Activated CD8-positive, alpha-beta memory T cell treated with anti-CD3 and anti-CD28 coated beads for 48 hours (primary cell): Measurements from ENCODE around the gene TMEM209.
"Not testable (repeated sequence)": the region's sequence is repeated elsewhere in the genome, so short reads cannot be mapped to it uniquely, and the experiment has no call there.

Experiments
- DNase-seq, 3 experiments: peaks; one replicate each; pipeline ENCODE4 v3.0.0-alpha.2; 2020; ENCODE audit warnings: low read depth in 2 of 3, low spot score in 2 of 3

Gene TMEM209

DNA sequence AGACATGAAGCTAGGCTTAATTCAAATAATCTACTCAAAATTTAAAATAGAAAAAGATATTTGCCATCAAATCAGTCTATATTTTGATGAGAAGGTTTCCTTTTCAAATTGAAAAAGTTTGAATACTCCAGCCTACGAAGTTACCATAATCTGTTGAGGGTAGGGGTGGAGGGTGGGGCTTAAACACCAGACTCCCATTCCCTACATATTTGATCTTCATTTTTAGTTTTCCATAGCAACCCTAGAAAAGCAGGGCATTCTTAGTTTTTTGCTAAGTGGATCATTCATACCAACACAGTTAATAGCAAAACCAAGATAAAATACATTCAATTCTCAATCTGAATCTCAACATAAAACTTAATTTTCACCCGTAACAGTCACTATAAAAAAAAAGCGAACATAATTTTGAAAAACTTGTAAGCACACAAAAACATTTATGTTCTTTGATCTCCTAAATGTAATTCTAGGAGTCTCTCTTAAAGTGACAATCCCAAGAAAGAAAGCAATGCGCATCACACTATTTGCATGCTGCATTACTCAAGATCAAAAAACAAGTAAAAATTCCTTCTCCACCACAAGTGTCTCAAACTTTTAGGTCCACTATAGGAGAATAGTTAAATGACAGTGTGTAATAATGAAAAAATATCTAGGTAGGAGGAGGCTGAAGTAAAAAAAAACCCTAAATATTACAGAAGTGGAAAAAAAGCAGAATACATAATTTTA lies 30.8 kb downstream of the TMEM209 start:
- DNase-seq = no peak

DNA sequence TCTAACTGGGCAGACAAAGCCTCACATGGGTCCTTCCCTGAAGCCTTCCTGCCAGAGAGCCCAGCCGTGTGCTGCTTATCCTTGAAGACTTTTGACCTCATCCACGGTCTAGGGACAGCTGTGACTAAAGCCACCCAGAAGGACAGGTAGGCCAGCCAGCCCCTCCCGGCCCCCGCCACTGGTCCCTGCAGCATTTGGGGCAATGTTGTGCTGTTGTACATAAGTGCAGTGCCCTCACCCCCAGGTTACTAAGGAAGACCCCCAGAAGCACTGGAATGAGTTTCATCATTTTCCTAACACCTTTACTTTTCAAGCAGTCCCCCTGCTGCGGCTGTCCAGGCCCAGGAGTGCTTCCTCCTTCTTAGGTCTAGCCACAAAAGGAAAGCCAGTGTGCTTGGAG lies 43.0 kb downstream of the TMEM209 start:
- DNase-seq = no peak

DNA sequence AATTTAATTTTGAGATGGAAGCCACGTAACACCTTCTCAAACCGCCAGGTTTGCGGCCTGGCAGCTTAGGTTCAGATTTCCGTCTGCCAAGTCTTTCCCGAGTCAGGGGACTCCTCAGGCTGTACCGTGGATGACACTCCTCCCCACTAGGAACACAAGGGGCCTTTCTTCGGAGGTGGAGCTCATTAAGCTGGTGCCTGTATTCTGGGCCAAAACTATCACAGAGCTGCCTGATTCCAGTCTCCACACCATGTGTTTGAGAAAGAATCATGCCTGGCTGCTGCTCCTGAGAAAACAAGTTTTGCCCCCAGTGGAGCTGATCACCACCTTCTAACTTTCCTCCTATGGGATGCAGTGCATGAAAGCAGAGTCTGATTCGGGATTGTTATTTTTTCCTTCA lies 44.8 kb downstream of the TMEM209 start:
- DNase-seq = no peak

DNA sequence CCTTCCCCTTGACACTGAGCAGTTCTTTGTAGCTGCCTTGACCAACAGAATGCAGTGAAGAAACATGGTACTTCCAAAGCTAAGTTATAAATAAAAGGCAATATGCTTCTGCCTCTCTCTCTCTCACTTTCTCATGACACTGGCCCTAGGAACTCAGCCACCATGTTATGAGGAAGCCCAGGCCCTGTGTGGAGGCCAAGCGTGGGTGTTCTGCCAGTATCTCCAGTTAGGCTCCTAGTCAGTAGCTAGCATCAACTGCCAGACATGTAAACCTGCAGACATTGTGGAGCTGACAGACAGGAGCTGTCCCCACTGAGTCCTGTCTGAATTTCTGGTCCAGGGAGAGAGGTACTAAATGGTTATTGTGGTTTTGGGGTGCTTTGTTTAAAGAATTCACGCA lies 45.2 kb downstream of the TMEM209 start:
- no peak for DNase-seq

- DNase-seq = no peak
These were observed 47.5 kb downstream of the TMEM209 start for GRCh38 chr7:130157700-130158099.

- DNase-seq = no peak
These were observed 49.1 kb downstream of the TMEM209 start for GRCh38 chr7:130156140-130156539.

- DNase-seq = no peak
These were observed 50.5 kb downstream of the TMEM209 start for GRCh38 chr7:130154501-130155317.

- DNase-seq = no peak
These were observed 51.1 kb downstream of the TMEM209 start for GRCh38 chr7:130154131-130154500.

DNA sequence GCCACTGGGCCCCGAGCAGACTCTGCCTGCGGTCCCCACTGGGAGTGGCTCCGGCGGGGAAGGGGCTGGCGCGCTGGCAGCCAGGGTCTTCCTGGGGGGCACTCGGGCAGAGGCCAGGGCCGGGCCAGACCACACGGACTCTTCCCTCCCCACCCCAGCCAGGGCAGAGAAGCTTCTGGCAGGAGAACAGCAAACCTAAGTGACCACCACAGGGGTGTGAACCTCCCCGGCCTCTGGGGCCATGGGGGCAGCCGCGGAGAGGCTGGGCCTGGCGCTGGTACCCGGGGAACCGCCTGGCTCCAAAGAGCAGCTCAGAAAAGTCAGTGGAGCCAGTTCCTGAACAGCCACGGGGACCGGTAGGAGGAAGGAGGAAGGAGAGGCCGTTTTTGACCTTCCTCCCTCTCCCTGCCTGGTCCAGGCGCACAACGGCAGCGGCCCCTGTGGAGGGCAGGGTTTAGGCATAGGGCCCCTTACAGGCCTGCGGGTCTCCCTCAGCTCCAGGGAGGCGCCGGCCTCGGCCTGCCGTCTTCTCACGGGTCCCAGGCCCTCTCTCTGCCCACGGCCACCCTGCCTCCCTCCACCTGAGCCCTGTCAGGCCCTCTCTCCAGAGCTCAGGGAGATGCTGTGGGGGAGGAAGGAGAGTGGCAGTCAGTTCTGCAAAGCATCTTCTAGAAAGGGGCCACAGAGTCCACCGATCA lies 51.8 kb downstream of the TMEM209 start:
- no peak for DNase-seq

- no peak for DNase-seq
These were observed 52.6 kb downstream of the TMEM209 start for GRCh38 chr7:130152493-130153210.

DNA sequence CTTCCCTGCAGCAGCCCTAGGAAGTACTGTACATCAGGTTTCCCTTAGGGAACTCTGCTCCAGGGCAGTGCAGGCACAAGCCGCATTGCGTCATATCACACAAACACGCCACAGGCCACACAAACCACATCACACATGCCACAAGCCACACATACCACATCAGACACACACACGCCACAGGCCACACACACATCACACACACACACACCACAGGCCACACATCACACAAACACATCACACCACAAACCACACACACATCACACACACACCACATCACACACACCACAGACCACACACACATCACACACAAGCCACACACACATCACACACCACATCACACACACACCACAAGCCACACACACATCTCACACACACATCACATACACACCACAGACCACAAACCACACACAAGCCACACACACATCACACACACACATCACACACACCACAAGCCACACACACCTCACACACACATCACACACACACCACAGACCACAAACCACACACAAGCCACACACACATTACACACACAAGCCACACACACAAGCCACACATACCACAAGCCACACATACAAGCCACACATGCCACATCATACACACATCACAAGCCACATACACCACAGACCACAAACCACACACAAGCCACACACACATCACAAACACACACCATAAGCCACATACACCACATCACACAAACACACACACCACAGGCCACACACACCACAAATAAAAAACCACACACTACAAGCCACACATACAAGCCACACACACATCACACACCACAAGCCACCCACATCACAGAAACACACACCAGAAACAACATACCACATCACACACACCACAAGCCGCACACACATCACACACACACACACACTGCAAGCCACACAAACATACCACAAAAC lies 53.4 kb downstream of the TMEM209 start:
- DNase-seq = peak in 1 of 3 experiments; percentile 37

DNA sequence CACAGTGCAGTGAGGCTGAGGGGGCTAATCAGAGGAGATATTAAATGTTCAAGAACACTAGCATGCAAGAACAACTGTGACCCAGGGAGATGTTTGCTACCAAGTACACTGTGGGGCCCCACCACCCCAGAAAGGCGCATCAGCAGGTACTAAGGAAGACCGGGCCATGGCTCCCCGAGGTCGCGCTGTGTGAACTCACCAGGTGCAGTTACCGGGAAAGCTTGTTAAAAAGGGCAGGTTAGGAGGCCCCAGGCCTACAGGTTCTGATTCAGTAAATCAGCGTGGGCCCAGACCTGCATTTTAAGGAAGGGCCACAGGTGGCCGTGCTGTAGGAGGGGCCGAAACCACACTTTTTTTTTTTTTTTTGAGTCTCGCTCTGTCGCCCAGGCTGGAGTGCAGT lies 54.6 kb downstream of the TMEM209 start:
- DNase-seq = no peak

- no peak for DNase-seq
These were observed 55.7 kb downstream of the TMEM209 start for GRCh38 chr7:130149281-130150139.

DNA sequence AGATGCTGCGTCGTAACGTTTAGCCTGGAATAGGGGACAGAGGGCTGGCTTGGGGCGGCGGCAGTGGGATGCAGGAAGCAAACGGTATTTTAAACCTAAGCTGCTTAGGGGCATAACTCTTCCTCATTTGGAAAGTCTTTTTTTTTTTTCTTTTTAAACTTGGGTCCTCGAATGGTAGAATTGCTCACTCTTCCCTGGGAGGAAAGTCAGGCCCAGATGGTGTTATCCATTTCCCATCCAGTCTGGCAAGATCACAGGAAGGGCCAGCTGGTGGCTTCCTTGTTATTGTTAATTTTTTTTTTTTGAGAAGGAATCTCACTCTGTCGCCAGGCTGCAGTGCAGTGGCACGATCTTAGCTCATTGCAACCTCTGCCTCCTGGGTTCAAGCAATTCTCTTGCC lies 56.6 kb downstream of the TMEM209 start:
- no peak for DNase-seq

- DNase-seq = no peak
These were observed 57.4 kb downstream of the TMEM209 start for GRCh38 chr7:130147710-130148325.

GRCh38 chr7:130146693-130147405 lies 58.4 kb downstream of the TMEM209 start:
- DNase-seq = no peak

GRCh38 chr7:130146142-130146541 lies 59.1 kb downstream of the TMEM209 start:
- not testable (repeated sequence) for DNase-seq

DNA sequence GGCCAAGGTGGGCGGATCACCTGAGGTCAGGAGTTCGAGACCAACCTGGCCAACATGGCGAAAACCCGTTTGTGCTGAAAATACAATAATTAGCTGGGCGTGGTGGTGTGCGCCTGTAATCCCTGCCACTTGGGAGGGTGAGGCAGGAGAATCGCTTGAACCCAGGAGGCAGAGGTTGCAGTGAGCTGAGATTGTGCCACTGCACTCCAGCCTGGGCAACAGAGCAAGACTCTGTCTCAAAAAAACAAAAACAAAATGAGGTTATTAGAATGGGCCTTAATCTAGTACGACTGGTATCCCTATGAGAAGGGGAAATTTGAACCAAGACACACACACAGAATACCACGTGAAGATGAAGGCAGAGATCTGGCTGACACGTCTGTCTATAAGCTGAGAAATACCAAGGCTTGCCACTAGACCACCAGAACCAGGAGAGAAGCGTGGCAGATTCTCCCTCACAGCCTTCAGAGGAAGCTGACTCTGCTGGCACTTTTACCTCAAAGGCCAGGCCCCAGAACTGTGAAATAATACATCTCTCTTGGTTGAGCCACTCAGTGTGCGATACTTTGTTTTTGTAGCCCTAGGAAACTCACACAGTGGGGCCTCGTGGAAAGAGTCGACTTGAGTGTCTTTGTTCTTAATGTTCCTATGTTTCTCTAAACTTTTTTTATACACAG lies 59.6 kb downstream of the TMEM209 start:
- DNase-seq = no peak
